Activated effector memory CD4-positive, alpha-beta T cell treated with anti-CD3 and anti-CD28 coated beads, Interleukin-2, amount 50 U/mL, for 16 hours (primary cell): Measurements from ENCODE around the gene DYNLT5.
"Not testable (repeated sequence)": the region's sequence is repeated elsewhere in the genome, so short reads cannot be mapped to it uniquely, and the experiment has no call there.

Source experiments
- DNase-seq: peaks from one replicate; pipeline ENCODE4 v3.0.0-alpha.2; 2020

The DYNLT5 gene

DNA sequence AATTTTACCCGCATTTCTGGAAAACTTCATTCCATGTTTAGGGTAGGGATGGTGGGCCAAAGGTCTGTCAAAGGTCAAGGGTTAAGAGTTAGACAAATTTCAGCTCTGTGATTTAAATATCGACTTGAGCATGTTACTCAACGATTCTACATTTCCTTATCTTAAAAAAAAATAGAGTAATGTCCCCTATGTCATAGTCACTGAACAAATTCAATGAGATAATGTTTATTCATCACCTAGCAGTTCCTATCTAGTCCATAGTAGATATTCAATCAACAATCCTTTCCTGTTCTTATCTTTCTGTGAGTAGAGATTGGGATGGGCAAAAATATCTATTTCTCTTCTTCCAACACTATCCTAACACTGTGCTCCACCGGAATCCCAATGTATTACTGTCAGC, 1.1 kb upstream of the DYNLT5 start:
- DNase-seq: no peak

- DNase-seq: no peak
Observed at GRCh38 chr1:66752671-66753371, 562 bp downstream of the DYNLT5 start.

- no peak for DNase-seq
Observed at GRCh38 chr1:66757722-66758240, 5.5 kb downstream of the DYNLT5 start.

DNA sequence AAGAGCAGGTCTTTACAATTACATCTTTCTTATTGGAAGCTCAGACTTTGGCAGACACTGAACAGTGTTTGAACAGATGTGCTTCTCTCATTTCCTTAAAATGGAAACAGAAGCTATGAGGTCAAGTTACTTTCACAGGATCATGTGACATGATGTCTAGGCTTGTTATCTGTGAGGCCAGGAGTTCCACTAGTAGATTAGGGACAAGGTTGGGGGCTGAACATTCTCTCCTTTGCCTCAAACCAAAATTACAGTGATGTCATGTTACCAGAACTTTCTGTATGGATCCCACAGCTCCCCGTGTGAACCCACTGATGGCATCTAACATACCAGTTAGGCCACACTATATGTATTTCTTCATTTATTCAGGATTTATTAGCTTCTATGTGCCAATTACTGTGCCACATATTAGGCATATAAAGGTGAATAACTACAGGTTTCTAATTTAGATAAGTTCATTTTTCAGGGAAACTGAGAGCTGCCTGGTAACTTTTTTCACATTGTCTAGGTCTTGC, 6.0 kb downstream of the DYNLT5 start:
- DNase-seq: no peak

- no peak for DNase-seq
Observed at GRCh38 chr1:66760506-66760905, 8.2 kb downstream of the DYNLT5 start.

GRCh38 chr1:66761221-66761620, 9.0 kb downstream of the DYNLT5 start:
- no peak for DNase-seq

- no peak for DNase-seq
Observed at GRCh38 chr1:66764994-66765578, 12.8 kb downstream of the DYNLT5 start.

DNA sequence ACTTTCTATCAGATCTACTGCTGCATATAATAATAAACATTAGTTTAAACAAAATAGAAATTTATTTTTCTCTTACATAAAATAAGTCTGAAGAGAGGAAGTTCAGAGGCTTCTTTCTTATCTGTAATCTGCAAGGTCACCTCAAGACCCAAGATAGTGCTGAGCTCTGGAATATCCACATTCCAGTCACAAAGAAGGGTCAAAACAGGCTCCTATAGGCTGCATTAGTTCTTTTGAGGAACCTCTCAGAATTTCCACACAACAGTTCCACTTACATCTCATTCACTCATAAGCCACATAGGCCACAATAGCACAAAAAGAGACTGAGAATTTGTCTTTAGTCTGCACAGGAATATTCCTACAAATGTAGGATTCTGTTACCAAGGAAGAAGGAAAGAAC, 15.4 kb downstream of the DYNLT5 start:
- no peak for DNase-seq

DNA sequence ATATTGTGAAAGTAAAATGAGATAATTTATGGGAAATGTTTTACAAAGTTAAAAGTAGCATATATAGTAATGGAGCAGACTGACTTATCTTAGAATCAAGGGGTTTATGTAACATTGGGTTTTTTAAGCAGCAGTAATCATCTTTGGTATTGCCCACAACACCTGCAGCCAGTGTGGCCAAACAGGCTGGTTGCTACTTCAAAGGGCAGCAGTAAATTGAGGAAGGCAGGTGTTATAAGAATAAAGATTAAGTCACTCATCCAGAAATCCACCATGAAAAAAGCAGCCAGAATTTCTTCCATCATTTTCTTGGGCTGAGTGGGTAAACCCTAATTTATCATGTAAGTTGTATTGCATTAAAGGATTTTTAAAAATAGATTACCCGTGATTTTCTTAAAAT, 16.7 kb downstream of the DYNLT5 start:
- no peak for DNase-seq

DNA sequence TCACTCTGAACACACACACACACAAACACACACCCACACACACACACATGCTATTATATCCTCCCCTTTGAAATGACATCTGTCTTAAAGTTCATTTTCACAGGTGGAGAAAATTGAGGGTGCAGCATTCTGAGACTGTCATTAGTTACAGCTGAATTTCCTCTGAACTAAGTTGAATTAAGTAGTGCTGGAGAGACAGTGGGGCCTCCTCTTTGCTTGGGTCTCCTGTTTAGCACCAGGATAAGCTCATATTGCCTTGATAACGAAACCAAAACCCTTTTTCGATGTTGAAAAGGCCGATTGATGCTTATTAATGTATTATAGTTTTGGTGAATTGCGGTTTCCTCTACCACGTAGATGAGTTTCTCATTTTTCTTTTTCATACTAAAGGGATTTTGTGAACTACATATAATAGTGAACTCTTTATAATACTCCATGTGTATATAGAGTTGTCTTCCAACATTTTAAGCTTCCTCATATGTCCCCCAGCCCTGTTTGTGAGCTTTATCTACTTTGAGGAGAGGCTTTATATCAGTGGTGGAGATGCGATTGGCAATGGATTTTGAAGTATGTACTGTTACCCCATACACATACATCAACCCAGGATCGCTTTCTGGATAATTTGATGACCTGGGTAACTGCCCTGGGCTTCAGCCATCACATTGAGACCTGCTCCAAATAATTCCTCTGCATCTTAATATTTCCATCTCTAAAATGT, 17.4 kb downstream of the DYNLT5 start:
- DNase-seq: no peak

DNA sequence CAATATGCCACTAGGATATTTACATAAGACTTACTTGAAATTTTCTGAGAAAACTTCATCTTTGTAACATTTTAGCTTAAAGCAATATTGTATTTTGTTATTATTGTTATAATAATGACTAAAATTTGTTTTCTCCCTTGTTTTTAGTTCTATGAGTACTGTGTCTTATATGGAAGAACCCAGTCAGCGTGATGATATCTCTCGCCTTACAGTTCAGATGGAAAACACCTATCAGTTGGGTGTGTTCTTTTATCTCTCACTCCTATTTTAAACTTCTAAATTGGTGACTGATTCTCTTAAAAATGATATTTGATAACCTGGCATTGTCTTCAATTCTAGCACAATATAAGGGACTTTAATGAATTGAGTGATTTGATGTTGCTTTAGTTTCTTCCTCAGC, 18.0 kb downstream of the DYNLT5 start:
- no peak for DNase-seq

DNA sequence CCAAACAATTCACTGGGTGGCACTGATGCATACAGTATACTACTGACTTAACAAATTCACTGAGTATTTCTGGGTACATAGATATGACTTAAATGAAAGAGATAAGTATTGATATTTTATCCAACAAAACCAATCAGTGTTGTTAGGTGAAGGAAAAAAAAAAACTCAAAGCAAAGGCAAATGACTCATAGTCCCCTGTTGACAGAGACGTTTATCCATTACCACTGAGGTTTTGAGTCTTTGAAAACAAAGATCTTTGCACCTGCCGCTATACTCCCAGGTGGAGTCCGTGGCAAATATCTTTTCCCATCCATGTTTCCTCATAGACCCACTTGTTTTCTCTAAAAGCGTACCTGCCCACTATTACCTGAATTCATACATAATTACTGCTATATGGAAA, 18.4 kb downstream of the DYNLT5 start:
- DNase-seq: no peak

DNA sequence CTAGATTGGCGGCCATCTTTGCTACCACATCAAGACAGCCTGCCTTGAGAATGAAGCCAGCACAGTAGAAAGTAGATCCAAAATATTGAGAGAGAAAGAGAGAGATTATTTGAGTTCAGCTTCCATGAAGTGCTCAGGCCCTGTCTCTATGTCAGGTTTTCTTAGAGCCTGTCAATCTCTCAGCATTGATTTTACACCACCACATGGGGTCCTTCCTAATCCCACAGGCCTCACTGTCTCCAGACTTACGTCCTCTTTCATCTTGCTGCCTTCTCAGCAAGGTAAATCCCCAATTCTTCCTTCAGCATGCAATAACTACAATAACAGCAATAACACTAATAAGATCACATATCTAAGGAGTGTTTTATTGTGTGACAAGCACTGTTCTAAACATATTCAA, 21.0 kb downstream of the DYNLT5 start:
- no peak for DNase-seq

- DNase-seq: no peak
Observed at GRCh38 chr1:66774438-66774837, 22.2 kb downstream of the DYNLT5 start.

DNA sequence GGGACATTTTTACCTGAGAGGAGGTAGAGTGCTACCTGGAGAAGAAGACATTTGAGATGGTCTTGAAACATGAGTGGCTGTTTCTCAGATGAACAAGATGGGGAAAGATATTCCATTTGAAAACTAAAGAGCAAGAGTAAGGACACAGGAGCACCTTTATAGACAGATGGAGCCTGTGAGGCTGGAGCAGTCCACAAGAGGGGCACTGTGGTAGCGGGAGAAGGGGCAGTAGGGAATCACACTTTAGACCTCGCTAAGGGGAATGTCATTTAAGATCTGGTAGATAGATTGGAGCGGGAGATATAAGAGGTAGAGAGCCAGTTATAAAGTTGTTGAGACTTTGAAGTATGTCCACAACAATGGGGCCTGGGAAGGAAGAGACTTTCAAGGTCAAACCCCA, 23.4 kb downstream of the DYNLT5 start:
- no peak for DNase-seq

- no peak for DNase-seq
Observed at GRCh38 chr1:66777831-66778230, 25.6 kb downstream of the DYNLT5 start.

GRCh38 chr1:66778266-66778665, 26.0 kb downstream of the DYNLT5 start:
- no peak for DNase-seq

DNA sequence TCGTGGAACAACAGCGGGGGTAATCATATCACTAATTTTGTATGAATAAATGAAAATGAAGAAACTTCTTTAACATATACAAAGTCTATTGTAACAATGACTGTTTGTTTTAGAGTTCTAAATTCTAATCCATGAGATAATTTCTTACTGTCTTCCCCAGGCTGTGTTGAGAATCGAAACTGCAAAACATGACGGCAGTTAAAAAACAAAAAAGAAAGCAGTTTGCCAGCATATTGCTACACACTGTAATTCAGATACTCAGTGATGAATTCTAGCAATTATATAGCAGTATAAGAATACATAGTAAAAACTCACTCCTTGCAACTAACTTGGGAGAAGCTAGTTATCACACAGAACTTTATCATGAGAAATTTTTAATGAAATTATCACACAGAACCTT, 26.7 kb downstream of the DYNLT5 start:
- DNase-seq: no peak

GRCh38 chr1:66779475-66780078, 27.3 kb downstream of the DYNLT5 start:
- no peak for DNase-seq

- DNase-seq: not testable (repeated sequence)
Observed at GRCh38 chr1:66785800-66786199, 33.5 kb downstream of the DYNLT5 start.

- no peak for DNase-seq
Observed at GRCh38 chr1:66787641-66788040, 35.4 kb downstream of the DYNLT5 start.

DNA sequence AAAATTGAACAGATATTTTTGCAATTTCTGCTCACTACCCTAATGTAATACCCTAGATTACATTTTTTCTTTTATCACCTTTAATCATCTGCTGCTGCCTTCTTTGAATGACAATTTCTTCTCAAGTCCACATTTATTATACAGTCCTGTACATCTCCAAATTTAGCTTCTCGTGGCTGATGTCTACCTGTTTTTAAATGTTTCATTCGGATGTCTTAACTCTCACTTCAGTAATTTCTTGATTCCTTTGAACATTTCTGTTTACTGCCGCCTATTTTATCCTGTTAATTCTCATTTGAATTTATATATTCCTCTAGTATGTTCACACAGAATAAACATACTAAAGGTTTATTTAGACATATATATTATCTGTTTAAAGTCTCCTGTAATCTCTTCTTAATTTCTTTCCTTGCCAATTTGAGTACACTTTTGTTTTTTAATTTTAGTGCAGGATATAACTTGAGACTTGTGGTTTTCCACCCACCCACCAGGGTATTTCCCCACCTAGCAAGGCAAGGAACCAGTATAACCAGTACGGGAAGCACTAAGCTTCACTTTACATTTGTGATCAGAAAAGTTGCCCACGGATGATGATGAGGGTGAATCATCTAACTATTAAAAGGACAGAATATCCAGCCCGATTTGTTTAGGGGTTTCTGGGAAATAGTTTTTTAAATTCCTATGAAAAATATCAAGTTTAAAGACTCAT, 36.1 kb downstream of the DYNLT5 start:
- peak; percentile 80 for DNase-seq
